Ovary (tissue), 9 donors: ENCODE measurements around the gene TRIM39. TPM values are rescaled to one million over a fixed set of nuclear protein-coding genes. Genes with fewer than 3 reads are reported as not detected.

Experiments
- DNase-seq, 5 donors: peaks; one replicate each; pipeline ENCODE4 v3.0.0-alpha.2; 2019 to 2020
- H3K27ac ChIP-seq, 2 donors: fragments of 200-600 bp; one replicate each; pipeline versions ENCODE4 v1.5.1 to v1.8.0; 2019 to 2022
- H3K27me3 ChIP-seq: fragments of 200-600 bp; one replicate; pipeline ENCODE4 v1.8.0; 2022
- H3K36me3 ChIP-seq: fragments of 200-600 bp; sonication (generic); one replicate; pipeline ENCODE4 v1.5.1; 2019
- H3K4me1 ChIP-seq: one replicate; pipeline ENCODE4 v1.8.1; 2013; ENCODE audit warnings: mild to moderate bottlenecking, moderate library complexity; ENCODE audit not compliant: insufficient read depth
- H3K4me3 ChIP-seq: fragments of 200-600 bp; sonication (generic); one replicate; pipeline ENCODE4 v1.5.1; 2017
- H3K9me3 ChIP-seq, 2 donors: fragments of 200-600 bp in 1 of 2; sonication (generic) in 1 of 2; one replicate each; pipeline versions ENCODE4 v1.5.1 to v1.8.1; 2013 to 2019; ENCODE audit warnings: mild to moderate bottlenecking in 1 of 2, moderate library complexity in 1 of 2
- CTCF ChIP-seq, 3 donors: fragments of 450-650 bp in 2 of 3; fragments of 200-600 bp in 1 of 3; IDR thresholded peaks; one replicate each; pipeline versions ENCODE4 v1.5.1 to v1.8.0; 2016 to 2022; ENCODE audit warnings: antibody characterized with exemption in 3 of 3, mild to moderate bottlenecking in 1 of 3
- EP300 ChIP-seq: sonication (generic); formaldehyde crosslinking; IDR thresholded peaks from one replicate; pipeline ENCODE4 v1.6.1; 2017; ENCODE audit warnings: antibody characterized with exemption
- POLR2A ChIP-seq: fragments of 450-650 bp; IDR thresholded peaks from one replicate; pipeline ENCODE4 v1.6.1; 2017; ENCODE audit warnings: antibody characterized with exemption, mild to moderate bottlenecking, moderate library complexity
- WGBS, 3 donors: extraction: QIAGEN DNeasy Blood & Tissue Kit in 1 of 3; methylation state at CpG; one replicate each; pipeline versions ENCODE4 v1.1.5 to v1.1.7; 2013 to 2017; 5-methylcytosine and 5-hydroxymethylcytosine counted together
- intact Hi-C, 4 donors: fragments of 100-400 bp; cut with DNase I; formaldehyde crosslinking; loops; one replicate each; pipeline versions ENCODE4 v1.11.0 to v1.15.1; 2022 to 2023
- polyA plus RNA-seq, 2 donors: library from polyadenylated mRNA; stranded (reverse); fragments of 200-250 nt in 1 of 2; fragments of 350-450 nt in 1 of 2; fragmentation: Illumina TruSeq in 1 of 2; extraction: RNeasy Lipid Tissue Mini Kit (QIAGEN cat#74804) in 1 of 2; gene quantifications; one replicate each; pipeline ENCODE4 v1.2.3, GENCODE V29; 2013 to 2014
- total RNA-seq, 7 donors: library from RNA; depleted of rRNA in 2 of 7; stranded (reverse); fragments of >200 nt in 2 of 7; fragmentation: NEBNext Ultra II Directional in 3 of 7; extraction: Animal tissue kit (Norgen Biotek cat#: 25700) in 3 of 7; gene quantifications; one replicate each; pipeline versions ENCODE4 v1.1.0 to v1.2.4, GENCODE V29; 2016 to 2023
- donor health status: DM: no; HTN: no; CAD: no; lungs with moderate emphysema.
- donor health status: DM: no; HTN: no; CAD: no.
- donor health status: Bipolar disorder and iron deficiency.
- donor health status: DM: yes; HTN: yes; CAD: no.
- donor health status: DM: no; HTN: no; CAD: no.
- donor health status: DM: yes; HTN: yes; CAD: no.

The TRIM39 gene
- total and polyA plus RNA-seq, 9 donors: 7.6 to 16.7 (median 14.3) TPM

GRCh38 chr6:30345852-30346251, 19.1 kb downstream of the TRIM39 start:
- TF ChIP-seq POLR2A (no peak), EP300 (no peak), CTCF (IDR thresholded peaks at IDR 0.05) (no peak)
- Histone ChIP-seq H3K27ac (no peak overlapping the region), H3K36me3 (no peaks in the 10 kb centered on the region), H3K27me3 (no peaks in the 10 kb centered on the region), H3K4me3 (peak overlapping the region; percentile 90), H3K9me3 (no peaks in the 10 kb centered on the region), H3K4me1 (peaks cover 2% of the 10 kb centered on the region)
- WGBS, 3 donors: 19 to 27% (median 26%) methylated on average over 4 of the region's 4 CpGs
- DNase-seq: no peak
- intact Hi-C loops: no loop called here

- TF ChIP-seq POLR2A: no peak
- no peak for TF ChIP-seq EP300
- no peak for TF ChIP-seq CTCF (IDR thresholded peaks at IDR 0.05)
- Histone ChIP-seq H3K27ac (no peak overlapping the region), H3K4me1 (peaks cover 2% of the 10 kb centered on the region), H3K27me3 (no peaks in the 10 kb centered on the region), H3K9me3 (no peaks in the 10 kb centered on the region), H3K36me3 (no peaks in the 10 kb centered on the region), H3K4me3 (no peak overlapping the region)
- intact Hi-C loops: no loop called here
- DNase-seq: no peak
- 54 to 74% (median 59%) methylated on average over 3 of the region's 3 CpGs for WGBS, 3 donors
Observed at GRCh38 chr6:30348957-30349356, 22.2 kb downstream of the TRIM39 start.

GRCh38 chr6:30349421-30350177, 22.9 kb downstream of the TRIM39 start:
- intact Hi-C loops: no loop called here
- Histone ChIP-seq H3K4me3 (no peak overlapping the region), H3K9me3 (no peaks in the 10 kb centered on the region), H3K4me1 (peaks cover 2% of the 10 kb centered on the region), H3K36me3 (no peaks in the 10 kb centered on the region), H3K27ac (no peak overlapping the region), H3K27me3 (no peaks in the 10 kb centered on the region)
- TF ChIP-seq POLR2A: no peak
- no peak for TF ChIP-seq CTCF (IDR thresholded peaks at IDR 0.05)
- TF ChIP-seq EP300: no peak
- 50 to 61% (median 59%) methylated on average over 3 of the region's 3 CpGs for WGBS, 3 donors
- no peak for DNase-seq

GRCh38 chr6:30350524-30350923, 23.8 kb downstream of the TRIM39 start:
- Histone ChIP-seq H3K27ac (no peak overlapping the region), H3K4me1 (peaks cover 2% of the 10 kb centered on the region), H3K36me3 (no peaks in the 10 kb centered on the region), H3K27me3 (no peaks in the 10 kb centered on the region), H3K4me3 (no peak overlapping the region), H3K9me3 (no peaks in the 10 kb centered on the region)
- intact Hi-C loops: no loop called here
- 42 to 58% (median 57%) methylated on average over 1 of the region's 1 CpG for WGBS, 3 donors
- DNase-seq: no peak
- no peak for TF ChIP-seq CTCF (IDR thresholded peaks at IDR 0.05)
